ENCODE data around the gene ACSL6. TPM values are rescaled to one million over a fixed set of nuclear protein-coding genes. Genes with fewer than 3 reads are reported as not detected.

The ACSL6 gene
- total RNA-seq, 2 experiments from 2014 or later: 20.8 to 21.5 TPM

DNA sequence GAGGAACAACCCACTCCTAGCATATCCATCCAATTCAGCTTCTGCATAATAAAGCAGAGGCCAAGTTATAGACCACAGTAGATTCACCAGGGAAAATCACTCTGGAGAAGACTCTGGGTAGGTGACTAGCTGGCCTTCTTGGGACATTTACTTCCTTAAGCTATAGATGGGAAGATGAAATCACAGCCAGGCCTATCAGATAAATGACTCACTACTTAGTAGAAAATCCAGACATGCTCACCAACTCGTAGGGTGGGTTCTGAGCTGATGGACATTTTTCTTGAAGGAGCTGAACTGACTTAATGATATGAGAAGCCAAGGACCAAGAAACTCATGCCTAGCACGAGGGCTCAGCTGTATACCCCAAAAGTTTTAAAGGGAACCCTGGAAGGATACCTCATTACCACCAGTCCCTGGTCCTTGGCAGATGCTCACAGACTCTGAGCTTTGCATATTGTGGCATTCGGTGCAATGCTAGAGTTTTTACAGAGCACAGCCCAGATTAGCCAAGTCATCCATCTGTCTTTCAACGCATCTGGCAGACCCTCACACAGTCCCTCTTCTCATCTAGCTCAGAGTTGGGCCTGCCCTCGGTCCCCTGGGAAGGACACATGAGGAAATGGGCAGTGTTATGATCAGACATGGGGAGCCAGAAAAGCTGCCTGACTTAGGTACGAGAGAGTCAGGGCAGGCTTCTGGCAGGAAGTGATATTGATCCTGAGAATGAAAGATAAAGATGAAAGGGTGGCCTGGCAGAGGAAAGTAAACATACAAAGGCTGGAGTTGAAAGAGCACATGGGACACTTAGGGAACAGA, 15.0 kb downstream of the ACSL6 start:
- no peaks in the 10 kb centered on the region for H3K9me3 Mint-ChIP-seq (ENCODE audit: insufficient read depth)
- no peak for ATAC-seq
- POLR2A ChIA-PET: interaction anchor here (0.5 kb wide), 1 partner anchor 45 kb away, joined by 3 read pairs; no protein-coding TSS in a partner anchor
- no peak for DNase-seq
- H3K4me3 Mint-ChIP-seq: no peak overlapping the region
- H3K4me1 Mint-ChIP-seq (ENCODE audit: low read depth): peaks cover 50% of the 10 kb centered on the region
- CTCF ChIA-PET: interaction anchor here (1.0 to 2.0 kb wide), 5 partner anchors 11 to 407 kb away, joined by 3 to 17 read pairs (median 3); no protein-coding TSS in a partner anchor
- H3K36me3 Mint-ChIP-seq (ENCODE audit: low read depth): peaks cover 2% of the 10 kb centered on the region
- no peaks in the 10 kb centered on the region for H3K27me3 Mint-ChIP-seq (ENCODE audit: low read depth)
- H3K27ac Mint-ChIP-seq: peak overlapping the region; percentile 48

- ChIA-PET POLR2A (no interaction called here), CTCF (no interaction called here)
- ATAC-seq: no peak
- Mint-ChIP-seq H3K36me3 (ENCODE audit: low read depth) (peaks cover 2% of the 10 kb centered on the region), H3K27ac (no peak overlapping the region), H3K9me3 (ENCODE audit: insufficient read depth) (no peaks in the 10 kb centered on the region), H3K4me1 (ENCODE audit: low read depth) (peaks cover 32% of the 10 kb centered on the region), H3K4me3 (no peak overlapping the region), H3K27me3 (ENCODE audit: low read depth) (no peaks in the 10 kb centered on the region)
- DNase-seq: no peak
These were observed 16.8 kb downstream of the ACSL6 start for GRCh38 chr5:131994533-131995226.

DNA sequence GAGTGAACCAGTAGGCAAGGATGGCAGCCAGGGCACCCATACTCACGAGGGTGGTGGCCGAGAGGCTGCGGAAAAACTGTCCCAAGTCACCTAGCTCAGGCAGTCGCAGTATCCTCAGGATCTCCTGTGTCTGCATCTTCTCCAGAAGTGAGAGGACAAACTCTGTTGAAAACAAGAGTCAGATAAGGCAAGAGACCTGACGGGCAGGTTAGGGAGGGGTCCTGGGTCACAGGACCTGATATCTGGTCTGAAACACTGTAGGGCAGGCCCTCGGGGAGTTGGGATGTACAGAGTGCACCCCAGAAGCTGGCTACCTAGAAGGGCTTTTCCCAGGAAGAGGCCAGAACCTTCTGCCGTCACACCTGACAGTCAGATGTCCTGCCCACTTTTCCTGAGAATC, 17.4 kb downstream of the ACSL6 start:
- Mint-ChIP-seq H3K9me3 (ENCODE audit: insufficient read depth) (no peaks in the 10 kb centered on the region), H3K36me3 (ENCODE audit: low read depth) (peaks cover 2% of the 10 kb centered on the region), H3K27ac (no peak overlapping the region), H3K27me3 (ENCODE audit: low read depth) (no peaks in the 10 kb centered on the region), H3K4me1 (ENCODE audit: low read depth) (peaks cover 26% of the 10 kb centered on the region), H3K4me3 (no peak overlapping the region)
- ChIA-PET POLR2A (no interaction called here), CTCF (interaction anchor here (0.8 kb wide), 1 partner anchor 405 kb away, joined by 3 read pairs; no protein-coding TSS in a partner anchor)
- ATAC-seq (no peak), DNase-seq (no peak)

GRCh38 chr5:131993676-131994075, 17.8 kb downstream of the ACSL6 start:
- ChIA-PET POLR2A (no interaction called here), CTCF (interaction anchor here (0.8 kb wide), 1 partner anchor 405 kb away, joined by 3 read pairs; no protein-coding TSS in a partner anchor)
- H3K36me3 Mint-ChIP-seq (ENCODE audit: low read depth): peaks cover 2% of the 10 kb centered on the region
- H3K4me1 Mint-ChIP-seq (ENCODE audit: low read depth): peaks cover 22% of the 10 kb centered on the region
- H3K4me3 Mint-ChIP-seq: no peak overlapping the region
- H3K27ac Mint-ChIP-seq: no peak overlapping the region
- ATAC-seq: no peak
- no peak for DNase-seq
- no peaks in the 10 kb centered on the region for H3K9me3 Mint-ChIP-seq (ENCODE audit: insufficient read depth)
- no peaks in the 10 kb centered on the region for H3K27me3 Mint-ChIP-seq (ENCODE audit: low read depth)

DNA sequence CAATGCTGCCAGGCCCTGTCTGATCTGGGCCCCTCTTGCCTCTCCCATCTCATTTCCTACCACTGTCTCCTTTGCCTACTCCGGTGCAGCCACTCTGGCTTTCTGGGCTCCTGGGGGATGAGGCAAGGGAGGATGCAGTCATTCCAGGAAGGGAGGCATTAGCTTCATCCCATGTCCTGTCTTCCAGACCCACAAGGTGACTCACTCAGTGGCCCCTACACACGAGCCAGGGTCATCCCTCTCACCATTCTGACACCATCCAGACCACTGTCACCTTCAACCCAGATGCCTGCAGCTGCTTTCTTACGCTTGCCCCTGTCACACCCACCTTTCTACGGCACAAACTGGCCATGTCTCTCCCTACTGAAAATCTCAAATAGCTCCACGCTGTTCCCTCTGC, 19.1 kb downstream of the ACSL6 start:
- Mint-ChIP-seq H3K4me3 (no peak overlapping the region), H3K27me3 (ENCODE audit: low read depth) (no peaks in the 10 kb centered on the region), H3K27ac (no peak overlapping the region), H3K9me3 (ENCODE audit: insufficient read depth) (no peaks in the 10 kb centered on the region), H3K36me3 (ENCODE audit: low read depth) (no peaks in the 10 kb centered on the region), H3K4me1 (ENCODE audit: low read depth) (peaks cover 12% of the 10 kb centered on the region)
- DNase-seq (no peak), ATAC-seq (no peak)
- POLR2A ChIA-PET: no interaction called here
- CTCF ChIA-PET: interaction anchor here (0.9 to 1.1 kb wide), 2 partner anchors 15 to 403 kb away, joined by 3 to 5 read pairs; no protein-coding TSS in a partner anchor

DNA sequence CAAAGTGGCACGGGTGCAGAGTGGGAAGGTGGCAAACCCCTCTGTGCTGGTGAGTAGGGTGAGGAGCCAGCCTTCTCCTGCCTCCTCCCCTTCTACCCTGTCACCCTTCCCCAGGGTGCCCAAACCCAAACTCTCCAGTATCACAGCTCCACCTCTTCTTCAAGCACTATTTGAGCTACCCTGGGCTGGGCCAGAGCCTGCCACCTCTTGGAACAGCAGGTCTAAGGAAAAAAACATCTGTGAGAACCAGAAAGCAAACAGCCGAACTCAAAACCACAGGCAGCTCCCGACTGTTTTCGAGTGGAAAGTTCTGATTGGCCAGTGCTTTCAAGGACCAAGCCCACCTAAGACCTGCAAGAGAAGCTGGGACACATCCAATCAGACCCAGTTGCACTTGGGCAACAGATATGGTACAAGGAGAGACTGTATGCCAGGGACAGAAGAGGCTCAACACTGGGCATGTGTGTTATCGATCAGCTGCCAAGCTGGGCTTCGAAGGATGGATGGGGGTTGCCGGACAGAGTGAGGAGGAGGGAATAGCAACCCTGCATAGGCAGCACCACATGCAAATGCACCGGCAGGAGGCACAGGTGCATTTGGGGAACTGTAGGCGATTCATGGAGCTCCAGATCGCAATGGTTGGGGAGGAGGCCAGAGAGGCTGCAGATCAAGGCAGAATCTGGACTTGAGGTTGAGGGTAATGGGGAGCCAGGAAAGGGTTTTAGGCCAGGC, 19.7 kb downstream of the ACSL6 start:
- CTCF ChIA-PET: interaction anchor here (0.9 to 1.1 kb wide), 2 partner anchors 16 to 402 kb away, joined by 3 to 5 read pairs; no protein-coding TSS in a partner anchor
- no peaks in the 10 kb centered on the region for H3K27me3 Mint-ChIP-seq (ENCODE audit: low read depth)
- H3K4me3 Mint-ChIP-seq: no peak overlapping the region
- H3K9me3 Mint-ChIP-seq (ENCODE audit: insufficient read depth): no peaks in the 10 kb centered on the region
- no peak for DNase-seq
- POLR2A ChIA-PET: no interaction called here
- no peaks in the 10 kb centered on the region for H3K36me3 Mint-ChIP-seq (ENCODE audit: low read depth)
- H3K27ac Mint-ChIP-seq: no peak overlapping the region
- no peak for ATAC-seq
- peaks cover 6% of the 10 kb centered on the region for H3K4me1 Mint-ChIP-seq (ENCODE audit: low read depth)

DNA sequence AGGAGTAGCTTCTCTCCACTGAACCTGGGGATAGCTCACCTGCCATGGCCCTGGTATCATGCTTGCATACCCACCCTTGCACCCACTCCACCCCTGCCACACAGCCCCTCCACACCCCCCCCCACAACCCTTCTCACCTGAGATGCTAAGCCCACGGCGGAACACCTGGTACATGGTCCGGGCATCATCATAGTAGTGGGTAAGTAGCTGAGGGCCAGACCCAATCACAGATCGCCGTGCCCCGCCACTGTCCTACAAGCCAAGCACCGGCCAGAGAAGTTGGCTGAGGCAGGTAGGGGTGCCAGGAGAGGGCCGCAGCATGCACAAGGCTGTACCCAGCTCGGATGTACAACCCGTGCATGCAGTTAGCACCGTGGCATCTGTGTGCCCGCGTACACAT, 20.7 kb downstream of the ACSL6 start:
- Mint-ChIP-seq H3K4me1 (ENCODE audit: low read depth) (peaks cover 9% of the 10 kb centered on the region), H3K9me3 (ENCODE audit: insufficient read depth) (no peaks in the 10 kb centered on the region), H3K27ac (no peak overlapping the region), H3K27me3 (ENCODE audit: low read depth) (no peaks in the 10 kb centered on the region), H3K4me3 (no peak overlapping the region), H3K36me3 (ENCODE audit: low read depth) (no peaks in the 10 kb centered on the region)
- CTCF ChIA-PET: interaction anchor here (0.9 kb wide), 1 partner anchor 17 kb away, joined by 5 read pairs; no protein-coding TSS in a partner anchor
- ATAC-seq: no peak
- POLR2A ChIA-PET: no interaction called here
- DNase-seq: no peak

DNA sequence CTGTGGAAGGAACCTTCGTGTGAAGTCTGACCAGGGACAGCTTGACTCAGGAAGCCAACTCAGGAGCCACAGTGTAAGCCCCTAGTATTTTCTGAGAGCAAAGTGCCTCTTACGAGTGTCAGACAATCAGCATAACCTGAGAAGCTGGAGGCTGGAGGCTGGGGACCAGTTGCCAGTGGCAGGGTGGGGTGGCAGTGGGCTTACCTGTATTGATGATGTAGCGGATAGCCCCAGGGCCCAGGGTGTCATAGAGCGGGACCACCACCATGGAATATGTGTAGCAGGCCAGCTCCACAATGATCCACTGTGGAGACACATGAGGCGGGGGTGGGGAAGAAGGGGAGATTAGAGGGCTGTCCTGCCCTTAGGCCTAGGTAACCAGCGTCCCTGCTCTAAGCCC, 22.9 kb downstream of the ACSL6 start:
- DNase-seq (no peak), ATAC-seq (no peak)
- ChIA-PET POLR2A (no interaction called here), CTCF (interaction anchor here (1.2 kb wide), 1 partner anchor 19 kb away, joined by 5 read pairs; no protein-coding TSS in a partner anchor)
- Mint-ChIP-seq H3K27ac (no peak overlapping the region), H3K4me3 (no peak overlapping the region), H3K27me3 (ENCODE audit: low read depth) (no peaks in the 10 kb centered on the region), H3K4me1 (ENCODE audit: low read depth) (peaks cover 21% of the 10 kb centered on the region), H3K36me3 (ENCODE audit: low read depth) (no peaks in the 10 kb centered on the region), H3K9me3 (ENCODE audit: insufficient read depth) (no peaks in the 10 kb centered on the region)

DNA sequence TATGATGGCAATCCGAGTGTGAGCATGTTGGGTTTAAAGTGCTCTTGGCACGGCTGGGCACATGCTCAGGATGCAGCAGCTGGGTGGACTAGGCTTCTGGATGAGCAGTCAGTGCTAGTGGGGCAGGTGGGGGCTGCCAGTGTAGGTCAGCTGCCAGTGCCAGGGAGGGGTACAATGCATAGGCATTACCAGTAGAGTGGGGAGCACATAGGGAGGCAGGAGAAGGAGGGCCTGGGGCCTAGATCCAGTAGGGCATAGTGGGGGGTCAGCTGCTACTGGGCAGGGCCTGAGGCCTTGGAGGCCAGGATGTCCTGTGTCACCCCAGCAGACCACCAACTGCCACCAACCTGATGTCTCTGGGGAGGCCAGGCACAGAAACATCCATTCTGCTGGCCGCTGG, 24.2 kb downstream of the ACSL6 start:
- no peak for DNase-seq
- H3K4me3 Mint-ChIP-seq: no peak overlapping the region
- peaks cover 3% of the 10 kb centered on the region for H3K27me3 Mint-ChIP-seq (ENCODE audit: low read depth)
- H3K36me3 Mint-ChIP-seq (ENCODE audit: low read depth): peaks cover 2% of the 10 kb centered on the region
- H3K4me1 Mint-ChIP-seq (ENCODE audit: low read depth): peaks cover 34% of the 10 kb centered on the region
- ChIA-PET CTCF (no interaction called here), POLR2A (no interaction called here)
- no peaks in the 10 kb centered on the region for H3K9me3 Mint-ChIP-seq (ENCODE audit: insufficient read depth)
- no peak overlapping the region for H3K27ac Mint-ChIP-seq
- no peak for ATAC-seq

DNA sequence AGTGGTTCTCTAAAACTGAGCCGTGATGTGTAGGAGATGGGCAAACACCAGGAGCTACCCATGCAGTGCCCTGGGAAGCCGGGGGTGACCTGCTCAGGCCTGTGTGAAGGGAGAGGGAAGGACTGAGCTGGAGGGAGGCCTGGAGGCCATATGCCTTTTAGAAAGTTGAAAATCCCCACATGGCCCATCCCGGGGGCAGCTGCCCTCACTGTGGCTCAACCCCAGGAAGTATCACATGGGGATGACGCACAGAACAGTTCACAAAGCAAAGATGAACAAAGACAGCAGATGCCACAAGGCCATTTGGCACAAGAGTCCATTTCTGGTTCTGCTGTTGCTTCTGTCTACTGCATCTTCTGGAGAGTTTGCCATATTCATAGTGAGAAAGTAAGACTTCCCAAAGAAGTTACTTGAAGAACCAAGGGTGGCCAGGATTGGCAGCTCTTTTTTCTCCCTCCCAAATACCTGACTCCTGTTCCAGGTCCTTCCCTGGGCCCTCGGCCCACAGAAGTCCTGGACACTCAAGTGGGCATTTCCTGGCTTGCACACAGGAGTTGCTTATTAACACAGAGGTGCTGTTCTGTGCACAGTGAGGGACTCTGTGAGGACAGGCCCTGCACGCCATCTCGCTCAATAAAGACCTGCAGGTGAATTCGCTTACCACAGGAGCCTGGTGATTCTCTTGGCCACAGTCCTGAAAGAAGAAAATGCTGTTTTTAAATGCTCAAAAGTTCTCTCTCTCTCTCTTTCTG, 25.1 kb downstream of the ACSL6 start:
- Mint-ChIP-seq H3K4me3 (no peak overlapping the region), H3K36me3 (ENCODE audit: low read depth) (peaks cover 2% of the 10 kb centered on the region), H3K27me3 (ENCODE audit: low read depth) (peaks cover 3% of the 10 kb centered on the region), H3K4me1 (ENCODE audit: low read depth) (peaks cover 34% of the 10 kb centered on the region), H3K27ac (peak overlapping the region; percentile 23), H3K9me3 (ENCODE audit: insufficient read depth) (no peaks in the 10 kb centered on the region)
- ChIA-PET CTCF (no interaction called here), POLR2A (no interaction called here)
- no peak for DNase-seq
- no peak for ATAC-seq

- ATAC-seq (no peak), DNase-seq (no peak)
- Mint-ChIP-seq H3K9me3 (ENCODE audit: insufficient read depth) (no peaks in the 10 kb centered on the region), H3K36me3 (ENCODE audit: low read depth) (peaks cover 2% of the 10 kb centered on the region), H3K27me3 (ENCODE audit: low read depth) (peaks cover 8% of the 10 kb centered on the region), H3K4me1 (ENCODE audit: low read depth) (peaks cover 34% of the 10 kb centered on the region), H3K27ac (no peak overlapping the region), H3K4me3 (no peak overlapping the region)
- CTCF ChIA-PET: no interaction called here
- POLR2A ChIA-PET: no interaction called here
These were observed 26.3 kb downstream of the ACSL6 start for GRCh38 chr5:131984956-131985665.

All from activated CD8-positive, alpha-beta T cell treated with anti-CD3 and anti-CD28 coated beads, Interleukin-2, amount 10 ng/mL, durations not matched to agents 7 days and 5 days (primary cell).